NOMO-1 (cell line): Measurements from ENCODE around the gene FOXK2.
"Not testable (repeated sequence)": the region's sequence is repeated elsewhere in the genome, so short reads cannot be mapped to it uniquely, and the experiment has no call there.

Experiments
- DNase-seq, 2 experiments: peaks; one replicate each; lab custom pipeline; 2025; ENCODE audit not compliant: unreplicated experiment in 2 of 2; lab: John Stamatoyannopoulos, UW

Gene FOXK2

DNA sequence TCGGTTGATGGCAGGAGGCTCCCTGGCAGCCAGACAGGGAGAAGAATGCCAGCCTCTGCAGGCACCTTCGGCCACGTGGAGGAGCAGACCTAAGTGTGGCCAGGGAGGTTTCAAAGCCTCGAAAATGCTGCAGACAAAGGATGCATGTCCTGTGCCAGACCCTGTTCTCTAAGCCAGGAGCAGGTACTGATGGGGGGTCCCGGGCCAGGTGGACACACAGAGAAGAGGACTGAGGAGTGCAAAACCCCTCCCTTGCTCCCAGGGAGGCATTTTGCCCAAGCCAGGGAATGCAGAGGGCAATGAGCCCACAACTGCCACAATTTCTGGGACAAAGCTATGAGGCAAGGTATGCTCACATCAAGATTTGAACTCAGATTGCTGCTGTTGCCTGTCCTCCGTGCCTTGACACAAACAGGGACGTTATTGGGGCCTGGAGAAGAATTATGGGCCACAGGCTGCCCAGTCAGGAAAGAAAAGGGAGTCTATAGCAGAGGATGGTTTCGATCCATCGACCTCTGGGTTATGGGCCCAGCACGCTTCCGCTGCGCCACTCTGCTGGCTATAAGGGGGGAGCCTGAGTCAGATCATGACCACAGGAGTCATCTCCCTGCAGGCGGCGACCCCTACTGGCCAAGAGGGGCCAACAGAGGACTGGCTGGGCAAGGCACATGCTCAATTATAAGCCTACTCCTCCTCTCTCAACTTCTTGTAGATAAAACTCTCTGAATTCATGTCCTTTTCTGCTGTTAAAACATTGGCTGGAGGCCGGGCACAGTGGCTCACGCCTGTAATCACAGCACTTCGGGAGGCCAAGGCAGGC, 25.1 kb upstream of the FOXK2 start:
- DNase-seq = peak; percentile 93 to 96

DNA sequence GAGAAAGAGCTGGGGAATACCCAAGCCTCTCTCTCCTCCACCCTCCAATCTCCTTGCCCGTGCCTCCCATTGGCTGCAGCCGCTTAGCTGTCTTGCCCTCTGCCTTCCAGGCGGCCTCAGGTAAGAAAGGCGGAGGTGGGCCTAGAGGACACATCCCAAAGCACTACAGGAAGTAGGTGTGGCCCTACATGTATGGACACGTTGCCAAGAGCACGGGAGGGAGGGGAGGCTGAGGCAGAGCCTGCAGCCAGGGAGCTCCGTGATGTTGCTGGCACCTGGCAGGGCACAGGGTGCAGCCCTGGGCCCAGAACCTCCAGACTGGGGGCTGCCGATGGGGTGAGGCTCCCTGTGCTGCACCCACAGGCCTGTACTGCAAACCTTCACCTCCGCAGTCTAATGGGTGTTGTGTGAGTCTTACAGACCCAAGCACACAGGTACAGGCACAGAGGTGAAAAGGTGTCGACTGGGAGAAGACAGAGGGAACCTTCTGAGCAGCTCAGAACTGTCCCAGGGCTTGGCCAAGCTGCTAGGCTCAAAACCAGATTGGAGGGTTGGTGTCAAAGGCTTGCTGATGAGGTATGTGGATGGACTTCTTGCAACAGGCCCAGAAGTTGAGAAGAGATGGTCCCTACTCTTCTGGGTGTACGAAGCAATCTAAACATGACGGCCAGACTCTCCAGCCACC, 23.5 kb upstream of the FOXK2 start:
- no peak for DNase-seq

DNA sequence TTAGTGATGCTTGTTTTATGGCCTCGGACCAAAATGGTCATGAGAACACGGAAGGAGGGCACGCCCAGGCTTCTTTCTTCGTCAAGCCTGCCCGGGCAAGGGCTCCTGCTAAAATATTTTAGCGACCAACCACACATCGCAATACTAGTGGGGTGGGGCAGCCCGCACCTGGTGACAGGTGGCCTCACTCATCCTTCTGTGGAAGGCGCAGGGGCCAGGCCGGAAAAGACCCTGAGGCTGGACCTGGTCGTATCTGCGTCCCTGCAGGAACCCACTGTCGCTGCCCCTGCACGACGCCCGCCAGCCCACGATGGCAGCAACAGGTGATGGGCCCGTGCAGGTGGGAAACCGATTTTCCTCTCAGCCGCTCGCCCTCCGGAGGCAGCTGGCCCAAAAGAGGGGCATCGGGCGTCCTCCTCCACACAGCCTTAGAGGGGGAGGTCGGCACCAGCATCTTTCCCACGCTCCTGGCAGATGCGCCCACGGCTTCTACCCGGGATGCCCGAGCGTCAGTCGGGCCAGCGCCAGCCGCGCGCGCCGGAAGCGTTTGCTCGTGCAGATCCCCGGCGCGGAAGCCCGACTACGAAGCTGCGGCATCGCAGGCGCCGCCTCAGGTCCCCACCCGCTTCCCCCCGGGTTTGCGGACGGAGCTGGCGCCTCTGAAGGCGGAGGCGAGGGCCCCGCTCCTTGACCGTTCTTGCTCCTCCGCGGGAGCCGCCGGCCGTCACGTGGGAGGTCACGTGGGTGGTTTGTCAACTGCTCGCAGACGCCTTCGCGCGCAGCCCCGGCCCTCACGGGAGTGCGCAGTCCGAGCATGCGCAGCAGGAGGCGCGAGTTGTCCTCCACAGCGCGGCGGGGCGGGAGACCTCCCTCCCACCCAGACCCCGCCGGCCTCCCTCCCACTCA, 22.8 kb upstream of the FOXK2 start:
- peak; percentile 85 to 91 for DNase-seq

DNA sequence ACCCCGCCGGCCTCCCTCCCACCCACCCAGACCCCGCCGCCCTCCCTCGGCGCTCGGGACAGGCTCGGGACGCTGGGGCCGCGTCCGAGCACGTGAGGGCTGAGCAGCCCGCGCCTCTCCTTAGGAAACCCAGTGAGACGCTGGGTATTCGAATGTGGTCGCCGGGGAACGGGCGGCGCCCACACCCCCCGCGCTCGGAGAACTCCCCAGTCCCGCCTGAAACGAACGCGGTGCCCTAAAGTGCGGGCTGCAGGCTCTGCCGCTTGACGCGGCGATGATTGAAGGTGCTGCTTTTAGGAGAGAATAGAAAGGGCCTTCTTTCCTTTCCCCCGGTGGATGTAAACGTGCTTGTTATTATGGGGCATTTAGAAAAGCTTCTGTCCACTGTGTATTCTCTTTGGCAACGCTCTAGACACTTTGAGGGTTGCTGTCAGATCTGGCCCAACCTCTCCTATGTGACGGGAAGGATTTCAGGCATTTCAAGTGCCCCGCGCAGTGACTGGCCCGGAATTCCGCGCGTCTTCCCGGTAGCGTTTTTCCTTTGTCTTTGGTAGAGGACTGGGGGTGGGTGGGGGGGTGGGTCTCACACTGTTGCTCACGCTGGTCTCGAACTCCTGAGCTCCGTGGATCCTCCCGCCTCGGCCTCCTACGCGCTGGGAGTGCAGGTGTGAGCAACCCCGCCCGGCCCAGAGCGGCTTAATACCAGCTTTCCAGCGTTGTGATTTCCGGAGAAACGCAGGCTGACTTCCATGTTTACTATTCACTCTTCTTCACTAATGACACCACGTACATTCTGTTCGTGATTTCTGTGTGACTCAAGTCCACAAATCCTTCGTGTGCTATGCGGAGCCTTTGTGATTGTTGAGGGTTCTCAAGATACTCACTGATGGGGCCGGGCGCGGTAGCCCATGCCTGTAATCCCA, 21.8 kb upstream of the FOXK2 start:
- DNase-seq = peak; percentile 61 to 62

DNA sequence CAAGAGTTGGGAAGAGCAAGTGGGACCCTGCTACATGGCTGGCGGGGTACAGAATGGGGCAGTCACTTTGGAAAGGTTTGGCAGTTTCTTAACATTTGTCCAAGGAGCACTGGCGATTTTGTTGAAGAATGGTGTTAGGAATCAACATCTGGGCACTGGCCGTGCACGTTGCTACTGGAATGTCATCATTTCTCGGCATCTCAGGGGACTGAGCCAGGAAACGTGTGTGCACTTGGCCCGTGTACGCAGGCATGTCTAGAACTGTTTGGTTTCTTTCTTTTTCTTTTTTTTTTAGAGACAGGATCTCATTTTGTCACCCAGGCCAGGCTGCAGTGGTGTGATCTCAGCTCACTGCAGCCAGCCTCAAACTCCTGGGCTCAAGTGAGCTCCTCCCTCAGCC, 17.3 kb upstream of the FOXK2 start:
- no peak for DNase-seq

DNA sequence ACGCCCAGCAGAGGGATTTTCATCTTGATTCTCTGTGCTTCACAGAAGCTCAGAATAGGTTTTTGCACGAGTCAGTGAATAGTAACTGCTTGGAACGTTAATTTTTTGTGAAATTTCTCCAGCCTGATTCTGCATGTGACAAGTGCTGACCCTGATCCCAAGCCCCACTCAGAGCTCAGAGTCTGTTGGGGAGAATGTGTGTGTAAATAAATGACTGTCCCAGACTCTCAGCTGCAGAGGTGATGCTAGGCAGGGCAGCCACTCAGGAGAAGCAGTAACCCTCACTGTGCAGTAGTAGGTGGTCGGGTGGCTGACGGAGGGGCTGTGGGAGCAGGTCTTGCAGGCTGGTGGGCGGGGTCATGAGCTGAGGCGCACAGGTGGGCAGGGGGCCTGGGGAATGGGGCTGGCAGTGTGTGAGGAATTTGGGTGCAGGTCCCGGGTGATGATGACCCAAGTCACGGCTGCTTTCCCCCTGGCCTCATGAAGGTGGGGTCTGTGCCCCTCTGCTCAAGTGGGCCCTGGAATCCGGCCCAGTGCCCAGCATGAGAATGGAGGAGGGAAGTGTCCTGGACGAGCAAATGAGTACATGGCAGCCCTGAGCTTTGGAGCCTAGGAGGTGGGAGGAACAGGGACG, 16.3 kb upstream of the FOXK2 start:
- no peak for DNase-seq

DNA sequence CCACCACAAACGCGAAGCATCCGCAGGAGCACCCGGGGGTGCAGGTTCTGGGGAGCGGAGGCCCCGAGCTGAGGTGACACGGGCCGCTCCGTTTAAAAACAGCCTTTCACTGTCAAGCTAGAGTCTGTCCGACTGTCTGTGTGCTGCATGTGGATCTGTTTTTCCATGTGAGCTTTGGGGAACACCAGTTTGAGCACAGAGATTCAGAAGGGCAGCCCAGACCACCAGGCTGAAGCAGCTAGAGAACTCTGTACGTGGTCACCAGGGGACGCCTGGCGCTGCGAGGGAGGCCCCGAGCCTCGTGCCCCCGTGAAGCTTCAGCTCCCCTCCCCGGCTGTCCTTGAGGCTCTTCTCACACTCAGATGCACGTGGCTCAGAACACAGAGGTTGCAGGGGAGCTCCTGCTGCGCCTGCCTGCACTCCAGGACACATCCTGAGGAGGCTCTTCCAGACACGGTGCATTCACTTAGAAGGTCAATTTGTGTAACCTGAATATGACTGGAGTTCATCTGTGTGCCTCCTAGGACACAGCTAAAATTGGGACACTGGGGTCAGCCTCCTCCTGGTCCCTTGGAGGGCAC, 15.7 kb upstream of the FOXK2 start:
- DNase-seq = no peak

DNA sequence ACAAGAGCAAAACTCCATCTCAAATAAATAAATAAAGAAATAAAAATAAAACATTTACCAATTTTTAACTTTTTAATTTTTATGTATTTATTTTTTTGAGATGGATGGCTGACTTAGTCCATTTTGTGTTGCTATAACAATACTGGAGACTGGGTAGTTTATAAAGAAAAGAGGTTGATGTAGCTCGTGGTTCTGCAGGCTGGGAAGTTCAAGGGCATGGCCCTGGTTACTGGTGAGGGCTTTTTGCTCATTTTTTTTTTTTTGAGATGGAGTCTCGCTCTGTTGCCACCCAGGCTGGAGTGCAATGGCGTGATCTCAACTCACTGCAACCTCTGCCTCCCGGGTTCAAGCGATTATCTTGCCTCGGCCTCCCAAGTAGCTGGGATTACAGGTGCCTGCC, 14.2 kb upstream of the FOXK2 start:
- no peak for DNase-seq

DNA sequence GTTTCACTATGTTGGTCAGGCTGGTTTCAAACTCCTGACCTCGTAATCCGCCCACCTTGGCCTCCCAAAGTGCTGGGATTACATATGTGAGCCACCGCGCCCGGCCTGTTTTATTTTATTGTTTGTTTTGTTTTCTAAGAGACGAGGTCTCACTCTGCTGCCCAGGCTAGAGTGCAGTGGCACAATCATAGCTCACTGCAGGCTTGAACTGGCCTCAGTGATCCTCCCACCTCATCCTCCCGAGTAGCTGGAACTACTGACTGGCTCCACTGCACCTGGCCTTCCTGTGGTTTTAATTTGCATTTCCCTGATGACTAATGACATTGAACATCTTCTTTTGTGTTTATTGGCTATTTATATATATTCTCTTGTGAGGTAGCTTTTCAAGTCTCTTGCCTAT, 13.1 kb upstream of the FOXK2 start:
- DNase-seq = not testable (repeated sequence)

DNA sequence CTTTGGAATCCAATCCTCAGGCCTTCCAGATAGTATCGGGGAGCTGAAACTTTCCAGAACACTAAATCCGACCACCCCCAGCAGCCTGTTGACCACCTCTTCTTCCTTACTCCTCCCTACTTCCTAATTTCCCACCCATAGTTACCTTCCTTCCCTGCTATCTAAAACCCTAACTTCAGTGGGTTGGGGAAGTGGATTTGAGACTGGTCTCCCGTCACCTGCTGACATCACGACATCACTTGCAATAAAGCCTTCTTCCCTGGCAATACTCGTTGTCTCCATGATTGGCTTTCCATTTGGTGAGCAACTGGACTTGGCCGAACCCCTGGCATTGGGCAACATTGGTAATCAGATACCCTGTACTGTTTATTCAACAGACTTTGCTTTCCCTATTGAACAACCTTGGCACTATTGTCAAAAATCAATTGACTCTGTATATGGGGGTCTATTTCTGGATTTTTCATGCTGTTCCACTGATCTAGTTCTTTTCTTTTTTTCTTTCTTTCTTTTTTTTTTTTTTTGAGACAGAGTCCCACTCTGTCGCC, 11.8 kb upstream of the FOXK2 start:
- DNase-seq = no peak

DNA sequence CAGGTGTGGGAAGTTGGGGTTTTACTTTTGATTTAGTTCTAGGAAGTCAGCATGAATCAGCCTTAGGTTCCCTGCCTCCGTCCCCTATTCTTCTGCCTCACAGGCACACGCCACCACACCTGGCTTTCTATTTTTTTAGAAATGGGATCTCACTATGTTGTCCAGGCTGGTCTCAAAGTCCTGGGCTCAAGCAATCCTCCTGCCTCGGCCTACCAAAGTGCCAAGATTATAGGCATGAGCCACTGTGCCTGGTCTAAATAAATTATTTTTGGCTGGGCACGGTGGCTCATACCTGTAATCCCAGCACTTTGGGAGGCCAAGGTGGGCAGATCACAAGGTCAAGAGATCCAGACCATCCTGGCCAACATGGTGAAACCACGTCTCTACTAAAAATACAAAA, 7.9 kb upstream of the FOXK2 start:
- not testable (repeated sequence) for DNase-seq

DNA sequence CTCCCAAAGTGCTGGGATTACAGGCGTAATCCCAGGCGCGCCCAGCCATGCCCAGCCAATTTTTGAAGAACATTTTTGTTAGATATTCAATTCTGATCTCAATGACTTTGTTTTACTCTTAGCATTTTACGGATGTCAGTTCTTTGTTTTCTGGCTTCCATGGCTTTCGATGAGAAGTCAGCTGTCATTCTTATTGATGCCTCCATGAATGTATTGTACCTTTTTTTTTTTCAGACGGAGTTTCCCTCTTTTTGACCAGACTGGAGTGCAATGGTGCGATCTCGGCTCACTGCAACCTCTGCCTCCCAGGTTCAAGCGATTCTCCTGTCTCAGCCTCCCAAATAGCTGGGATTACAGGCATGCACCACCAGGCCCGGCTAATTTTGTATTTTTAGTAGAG, 5.7 kb upstream of the FOXK2 start:
- DNase-seq = not testable (repeated sequence)

DNA sequence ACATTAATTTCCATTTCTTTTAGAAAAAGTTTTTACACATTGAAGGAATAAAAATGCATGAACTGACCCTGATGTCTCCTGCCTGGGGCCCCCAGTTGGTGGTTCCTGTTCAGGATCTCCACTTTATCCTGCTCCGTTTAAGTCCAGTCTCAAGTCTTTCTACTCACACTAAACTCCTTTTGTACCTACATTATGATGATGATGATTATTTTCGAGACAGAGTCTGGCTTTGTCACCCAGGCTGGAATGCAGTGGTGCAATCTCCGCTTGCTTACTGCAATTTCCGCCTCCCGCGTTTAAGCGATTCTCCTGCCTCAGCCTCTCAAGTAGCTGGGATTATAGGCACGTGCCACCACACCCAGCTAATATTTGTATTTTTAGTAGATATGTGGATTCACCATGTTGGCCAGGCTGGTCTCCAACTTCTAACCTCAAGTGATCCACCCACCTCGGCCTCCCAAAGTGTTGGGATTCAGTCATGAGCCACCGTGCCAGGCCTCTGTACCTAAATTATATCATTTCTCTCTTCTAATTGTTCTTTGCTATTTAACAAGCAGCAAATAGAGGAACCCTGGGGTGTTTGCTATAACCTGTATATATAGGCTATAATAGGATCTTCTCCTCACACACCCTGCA, 2.2 kb upstream of the FOXK2 start:
- no peak for DNase-seq

DNA sequence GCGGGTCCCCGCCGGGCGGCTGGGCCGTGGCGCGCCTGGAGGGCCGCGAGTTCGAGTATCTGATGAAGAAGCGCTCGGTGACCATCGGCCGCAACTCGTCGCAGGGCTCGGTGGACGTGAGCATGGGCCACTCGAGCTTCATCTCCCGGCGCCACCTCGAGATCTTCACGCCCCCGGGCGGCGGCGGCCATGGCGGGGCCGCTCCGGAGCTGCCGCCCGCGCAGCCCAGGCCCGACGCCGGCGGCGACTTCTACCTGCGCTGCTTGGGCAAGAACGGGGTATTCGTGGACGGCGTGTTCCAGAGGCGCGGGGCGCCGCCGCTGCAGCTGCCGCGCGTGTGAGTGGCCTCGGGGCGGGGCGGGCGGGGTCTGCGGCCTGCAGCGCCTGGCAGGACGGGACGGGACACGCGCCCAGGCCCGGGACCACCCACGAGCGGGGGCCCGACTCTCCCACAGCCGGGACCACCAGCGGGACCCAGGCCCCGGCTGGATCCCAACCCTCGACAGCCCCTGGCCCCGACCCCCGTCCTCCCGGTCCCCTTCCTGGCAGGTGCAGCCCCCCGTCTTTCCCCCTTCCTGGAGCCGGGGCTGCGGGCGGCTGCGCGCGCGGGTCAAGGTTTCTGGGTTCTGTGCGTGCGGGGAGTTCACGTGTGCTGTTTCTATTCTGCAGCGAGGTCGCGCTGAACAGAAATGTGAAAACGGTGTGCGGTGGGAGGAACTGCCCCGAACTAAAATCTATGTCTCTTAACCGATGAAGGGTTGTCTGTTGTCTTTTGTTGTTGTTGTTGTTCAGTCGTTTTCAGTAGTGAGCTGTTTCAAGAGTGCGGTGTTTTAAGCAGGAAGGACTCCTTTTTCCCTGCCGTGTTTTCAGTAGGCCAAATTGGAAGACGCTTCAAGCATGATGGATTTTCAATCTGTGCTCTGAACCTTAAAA, 705 bp downstream of the FOXK2 start:
- DNase-seq = peak in 1 of 2 experiments; percentile 41

DNA sequence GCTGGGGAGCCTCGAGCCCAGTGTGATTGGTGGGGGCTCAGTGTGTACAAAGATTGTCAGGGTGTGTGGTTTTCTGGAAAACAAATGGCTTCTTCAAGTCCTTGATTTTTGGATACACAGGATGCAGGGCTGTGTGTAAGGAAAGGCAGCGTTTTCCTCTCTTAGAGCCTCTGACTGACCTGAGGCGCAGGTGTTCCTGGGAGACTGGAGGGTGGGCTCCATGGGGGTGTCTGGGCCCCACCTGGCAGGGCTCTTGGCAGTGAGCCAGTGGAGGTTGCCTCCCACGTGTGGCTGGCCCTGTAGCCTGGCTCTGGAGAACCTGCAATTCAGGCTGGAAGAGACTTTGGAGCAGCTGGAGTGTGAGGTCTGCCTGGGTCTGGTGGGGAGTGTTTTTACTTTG, 5.0 kb downstream of the FOXK2 start:
- DNase-seq = no peak

DNA sequence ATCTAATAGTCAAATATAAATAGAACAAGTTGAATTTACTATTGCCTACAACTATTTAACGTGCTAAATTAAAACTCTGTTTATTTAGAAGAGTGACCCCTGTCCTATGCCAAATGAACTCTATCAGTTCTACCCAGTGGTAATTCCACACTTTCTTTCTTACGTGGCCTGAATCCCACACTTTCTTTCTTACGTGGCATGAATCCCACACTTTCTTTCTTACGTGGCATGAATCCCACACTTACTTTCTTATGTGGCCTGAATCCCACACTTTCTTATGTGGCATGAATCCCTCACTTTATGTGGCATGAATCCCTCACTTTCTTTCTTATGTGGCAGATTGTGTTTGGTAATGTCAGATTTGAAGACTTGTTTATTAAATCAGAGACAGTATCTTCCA, 6.2 kb downstream of the FOXK2 start:
- no peak for DNase-seq

DNA sequence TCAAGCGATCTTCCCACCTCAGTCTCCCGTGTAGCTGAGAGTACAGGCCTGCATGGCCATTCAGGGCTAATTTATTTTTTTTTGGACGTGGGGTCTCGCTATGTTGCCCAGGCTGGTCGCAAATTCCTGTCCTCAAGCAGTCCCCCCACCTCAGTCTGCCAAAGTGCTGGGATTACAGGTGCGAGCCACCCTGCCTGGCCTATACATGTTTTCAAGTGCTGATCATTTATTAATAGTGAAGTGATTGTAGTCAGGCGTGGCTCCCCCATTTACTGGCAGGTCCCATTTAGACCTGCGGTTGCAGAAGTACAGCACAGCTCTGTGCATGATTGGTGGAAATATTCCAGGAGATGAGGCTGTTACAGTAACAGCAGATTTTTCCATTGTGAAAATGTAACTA, 8.4 kb downstream of the FOXK2 start:
- DNase-seq = no peak
